ENCODE data around the gene AHCYL2. TPM values are rescaled to one million over a fixed set of nuclear protein-coding genes. Genes with fewer than 3 reads are reported as not detected.

Gene AHCYL2
- polyA plus RNA-seq, 3 donors, result 10.7 to 14.6 (median 12.1) TPM

- Histone ChIP-seq H3K27me3 (ENCODE audit: control insufficient read depth in 2 of 2, insufficient read depth in 2 of 2, low read length in 2 of 2) (peaks cover 0 to 15% of the 10 kb centered on the region in 2 donors), H3K36me3 (replicated peaks in 1 of 2; ENCODE audit: control insufficient read depth in 1 of 2, insufficient read depth in 2 of 2, low read length in 2 of 2) (no peaks in the 10 kb centered on the region), H3K4me1 (ENCODE audit: control insufficient read depth in 1 of 2, insufficient read depth in 2 of 2, low read length in 2 of 2) (peaks cover 5% of the 10 kb centered on the region in 2 donors), H2AFZ (ENCODE audit: insufficient read depth, low read depth, low read length, poor library complexity, severe bottlenecking) (no peak overlapping the region), H3K27ac (ENCODE audit: low read depth in 1 of 2, low read length in 2 of 2) (no peak overlapping the region), H3K79me2 (ENCODE audit: insufficient read depth, low read length) (no peaks in the 10 kb centered on the region), H3K9me3 (replicated peaks in 1 of 2; ENCODE audit: control insufficient read depth in 1 of 2, insufficient read depth in 1 of 2, low read length in 2 of 2) (no peaks in the 10 kb centered on the region), H3K4me2 (replicated peaks; ENCODE audit: extremely low read depth, low read length, poor library complexity, severe bottlenecking) (no peak overlapping the region), H3K4me3 (replicated peaks in 1 of 3; ENCODE audit: low read depth in 2 of 3, low read length in 3 of 3) (no peak overlapping the region), H3K9ac (ENCODE audit: insufficient read depth, low read length, poor library complexity, severe bottlenecking) (no peak overlapping the region), H4K20me1 (ENCODE audit: insufficient read depth, low read length) (no peaks in the 10 kb centered on the region)
- peaks cover 0 to 1% (median 0%) of the 10 kb centered on the region in 7 donors for H3K9me3 Mint-ChIP-seq
- peaks cover 7 to 10% of the 10 kb centered on the region in 2 donors for H3K36me3 Mint-ChIP-seq
- no CpG with 5 or more reads among the region's 3 CpGs for WGBS (ENCODE audit: insufficient coverage)
- no peak for TF ChIP-seq CTCF (IDR thresholded peaks at IDR 0.05)
- intact Hi-C loops (cut with micrococcal nuclease), result no loop called here
- no peak overlapping the region for H3K4me3 Mint-ChIP-seq
- H3K27ac Mint-ChIP-seq, result no peak overlapping the region
- peaks cover 0 to 14% (median 5%) of the 10 kb centered on the region in 3 donors for H3K27me3 Mint-ChIP-seq (ENCODE audit: low read depth in 3 of 3)
- no peaks in the 10 kb centered on the region for H3K4me1 Mint-ChIP-seq
- DNase-seq, result no peak
Observed at GRCh38 chr7:129457101-129457500, 232.3 kb downstream of the AHCYL2 start.

GRCh38 chr7:129458171-129458570 is 233.3 kb downstream of the AHCYL2 start:
- intact Hi-C loops (cut with micrococcal nuclease), result no loop called here
- Histone ChIP-seq H3K4me2 (replicated peaks; ENCODE audit: extremely low read depth, low read length, poor library complexity, severe bottlenecking) (no peak overlapping the region), H3K27ac (ENCODE audit: low read depth in 1 of 2, low read length in 2 of 2) (no peak overlapping the region), H3K9ac (ENCODE audit: insufficient read depth, low read length, poor library complexity, severe bottlenecking) (no peak overlapping the region), H4K20me1 (ENCODE audit: insufficient read depth, low read length) (no peaks in the 10 kb centered on the region), H3K27me3 (ENCODE audit: control insufficient read depth in 2 of 2, insufficient read depth in 2 of 2, low read length in 2 of 2) (peaks cover 0 to 15% of the 10 kb centered on the region in 2 donors), H3K4me3 (replicated peaks in 1 of 3; ENCODE audit: low read depth in 2 of 3, low read length in 3 of 3) (no peak overlapping the region), H3K4me1 (ENCODE audit: control insufficient read depth in 1 of 2, insufficient read depth in 2 of 2, low read length in 2 of 2) (peaks cover 15 to 16% of the 10 kb centered on the region in 2 donors), H3K36me3 (replicated peaks in 1 of 2; ENCODE audit: control insufficient read depth in 1 of 2, insufficient read depth in 2 of 2, low read length in 2 of 2) (no peaks in the 10 kb centered on the region), H3K9me3 (replicated peaks in 1 of 2; ENCODE audit: control insufficient read depth in 1 of 2, insufficient read depth in 1 of 2, low read length in 2 of 2) (no peaks in the 10 kb centered on the region), H3K79me2 (ENCODE audit: insufficient read depth, low read length) (no peaks in the 10 kb centered on the region), H2AFZ (ENCODE audit: insufficient read depth, low read depth, low read length, poor library complexity, severe bottlenecking) (no peak overlapping the region)
- H3K4me1 Mint-ChIP-seq, result no peaks in the 10 kb centered on the region
- TF ChIP-seq CTCF (IDR thresholded peaks at IDR 0.05), result no peak
- H3K27ac Mint-ChIP-seq, result no peak overlapping the region
- no peak overlapping the region for H3K4me3 Mint-ChIP-seq
- peaks cover 0 to 1% (median 0%) of the 10 kb centered on the region in 7 donors for H3K9me3 Mint-ChIP-seq
- H3K36me3 Mint-ChIP-seq, result peaks cover 7 to 10% of the 10 kb centered on the region in 2 donors
- peaks cover 0 to 17% (median 6%) of the 10 kb centered on the region in 3 donors for H3K27me3 Mint-ChIP-seq (ENCODE audit: low read depth in 3 of 3)
- no peak for DNase-seq
- WGBS (ENCODE audit: insufficient coverage), result no CpG with 5 or more reads among the region's 5 CpGs
